Measurements from ENCODE around the gene JCAD. TPM values are rescaled to one million over a fixed set of nuclear protein-coding genes. Genes with fewer than 3 reads are reported as not detected.

JCAD gene
- total and polyA plus RNA-seq, 2 experiments from 2014 or later = 0.78 to 2.1 TPM

DNA sequence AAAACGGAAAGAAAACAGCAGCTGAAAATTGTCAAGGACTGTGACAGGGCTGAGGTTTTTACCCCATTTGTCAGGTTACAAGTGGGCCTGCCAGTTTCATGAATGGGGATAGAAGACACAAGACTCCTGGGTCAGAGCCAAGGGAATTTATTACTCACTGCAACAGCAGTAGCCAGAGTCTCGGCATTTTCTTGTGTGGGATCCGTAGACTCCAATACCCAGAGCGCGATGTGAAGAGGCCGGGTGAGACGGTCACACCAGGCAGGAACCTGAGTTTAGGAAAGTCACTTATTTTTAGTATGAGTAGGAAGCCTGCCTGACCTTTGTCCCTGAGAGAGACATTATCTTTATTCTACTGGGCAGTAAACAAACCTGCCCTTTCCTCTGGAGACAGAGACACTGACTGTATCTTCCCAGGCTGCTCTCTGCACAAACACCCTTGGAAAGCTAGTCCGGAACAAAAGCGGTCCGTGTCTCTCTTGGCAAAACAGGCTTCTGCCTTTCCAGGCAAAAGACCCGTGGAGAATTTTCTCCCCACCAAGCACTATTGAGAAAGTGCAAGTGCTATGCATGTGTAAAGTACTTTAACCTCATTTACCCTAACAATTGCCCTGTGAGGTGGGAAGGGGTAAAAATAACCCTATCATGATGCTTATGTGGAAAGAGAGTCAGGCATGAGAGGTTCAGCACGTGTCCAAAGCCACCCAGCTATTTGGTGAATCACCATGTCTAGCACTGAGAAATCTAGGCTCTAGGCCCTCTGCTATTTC, 58.4 kb downstream of the JCAD start:
- no peaks in the 10 kb centered on the region for H3K36me3 Mint-ChIP-seq (ENCODE audit: low read depth)
- H3K27me3 Mint-ChIP-seq (ENCODE audit: insufficient read depth, low read depth, poor library complexity) = peaks cover 1% of the 10 kb centered on the region
- Histone ChIP-seq H3K4me3 (no peak overlapping the region), H3K27ac (ENCODE audit: low read depth) (no peak overlapping the region), H3K79me2 (replicated peaks; ENCODE audit: insufficient read depth) (no peaks in the 10 kb centered on the region), H3K4me2 (no peak overlapping the region), H4K20me1 (replicated peaks; ENCODE audit: insufficient read depth) (no peaks in the 10 kb centered on the region), H3K27me3 (ENCODE audit: insufficient read depth) (no peaks in the 10 kb centered on the region), H3K4me1 (ENCODE audit: insufficient read depth) (no peaks in the 10 kb centered on the region), H3K9me2 (ENCODE audit: insufficient read depth) (no peaks in the 10 kb centered on the region), H2AFZ (0 out of 2 replicates have a peak overlapping the region, but pooled peaks have one; percentile 10), H3K36me3 (ENCODE audit: insufficient read depth) (no peaks in the 10 kb centered on the region), H3F3A (replicated peaks; ENCODE audit: low read depth) (no peaks in the 10 kb centered on the region)
- no peak overlapping the region for H3K4me3 Mint-ChIP-seq
- no peak for TF ChIP-seq CREB1 (CRISPR knock-in tag; IDR thresholded peaks at IDR 0.05; ENCODE audit: low read depth)
- TF ChIP-seq, protein P1, sequence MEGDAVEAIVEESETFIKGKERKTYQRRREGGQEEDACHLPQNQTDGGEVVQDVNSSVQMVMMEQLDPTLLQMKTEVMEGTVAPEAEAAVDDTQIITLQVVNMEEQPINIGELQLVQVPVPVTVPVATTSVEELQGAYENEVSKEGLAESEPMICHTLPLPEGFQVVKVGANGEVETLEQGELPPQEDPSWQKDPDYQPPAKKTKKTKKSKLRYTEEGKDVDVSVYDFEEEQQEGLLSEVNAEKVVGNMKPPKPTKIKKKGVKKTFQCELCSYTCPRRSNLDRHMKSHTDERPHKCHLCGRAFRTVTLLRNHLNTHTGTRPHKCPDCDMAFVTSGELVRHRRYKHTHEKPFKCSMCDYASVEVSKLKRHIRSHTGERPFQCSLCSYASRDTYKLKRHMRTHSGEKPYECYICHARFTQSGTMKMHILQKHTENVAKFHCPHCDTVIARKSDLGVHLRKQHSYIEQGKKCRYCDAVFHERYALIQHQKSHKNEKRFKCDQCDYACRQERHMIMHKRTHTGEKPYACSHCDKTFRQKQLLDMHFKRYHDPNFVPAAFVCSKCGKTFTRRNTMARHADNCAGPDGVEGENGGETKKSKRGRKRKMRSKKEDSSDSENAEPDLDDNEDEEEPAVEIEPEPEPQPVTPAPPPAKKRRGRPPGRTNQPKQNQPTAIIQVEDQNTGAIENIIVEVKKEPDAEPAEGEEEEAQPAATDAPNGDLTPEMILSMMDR (conservative IDR thresholded peaks at IDR 0.05; ENCODE audit: low read depth in 2 of 2) = no peak
- no peak for TF ChIP-seq NANOG (IDR thresholded peaks at IDR 0.05; ENCODE audit: borderline replicate concordance)
- TF ChIP-seq POLR2AphosphoS5 (IDR thresholded peaks at IDR 0.05; ENCODE audit: low read depth) = no peak
- TF ChIP-seq, protein P2, sequence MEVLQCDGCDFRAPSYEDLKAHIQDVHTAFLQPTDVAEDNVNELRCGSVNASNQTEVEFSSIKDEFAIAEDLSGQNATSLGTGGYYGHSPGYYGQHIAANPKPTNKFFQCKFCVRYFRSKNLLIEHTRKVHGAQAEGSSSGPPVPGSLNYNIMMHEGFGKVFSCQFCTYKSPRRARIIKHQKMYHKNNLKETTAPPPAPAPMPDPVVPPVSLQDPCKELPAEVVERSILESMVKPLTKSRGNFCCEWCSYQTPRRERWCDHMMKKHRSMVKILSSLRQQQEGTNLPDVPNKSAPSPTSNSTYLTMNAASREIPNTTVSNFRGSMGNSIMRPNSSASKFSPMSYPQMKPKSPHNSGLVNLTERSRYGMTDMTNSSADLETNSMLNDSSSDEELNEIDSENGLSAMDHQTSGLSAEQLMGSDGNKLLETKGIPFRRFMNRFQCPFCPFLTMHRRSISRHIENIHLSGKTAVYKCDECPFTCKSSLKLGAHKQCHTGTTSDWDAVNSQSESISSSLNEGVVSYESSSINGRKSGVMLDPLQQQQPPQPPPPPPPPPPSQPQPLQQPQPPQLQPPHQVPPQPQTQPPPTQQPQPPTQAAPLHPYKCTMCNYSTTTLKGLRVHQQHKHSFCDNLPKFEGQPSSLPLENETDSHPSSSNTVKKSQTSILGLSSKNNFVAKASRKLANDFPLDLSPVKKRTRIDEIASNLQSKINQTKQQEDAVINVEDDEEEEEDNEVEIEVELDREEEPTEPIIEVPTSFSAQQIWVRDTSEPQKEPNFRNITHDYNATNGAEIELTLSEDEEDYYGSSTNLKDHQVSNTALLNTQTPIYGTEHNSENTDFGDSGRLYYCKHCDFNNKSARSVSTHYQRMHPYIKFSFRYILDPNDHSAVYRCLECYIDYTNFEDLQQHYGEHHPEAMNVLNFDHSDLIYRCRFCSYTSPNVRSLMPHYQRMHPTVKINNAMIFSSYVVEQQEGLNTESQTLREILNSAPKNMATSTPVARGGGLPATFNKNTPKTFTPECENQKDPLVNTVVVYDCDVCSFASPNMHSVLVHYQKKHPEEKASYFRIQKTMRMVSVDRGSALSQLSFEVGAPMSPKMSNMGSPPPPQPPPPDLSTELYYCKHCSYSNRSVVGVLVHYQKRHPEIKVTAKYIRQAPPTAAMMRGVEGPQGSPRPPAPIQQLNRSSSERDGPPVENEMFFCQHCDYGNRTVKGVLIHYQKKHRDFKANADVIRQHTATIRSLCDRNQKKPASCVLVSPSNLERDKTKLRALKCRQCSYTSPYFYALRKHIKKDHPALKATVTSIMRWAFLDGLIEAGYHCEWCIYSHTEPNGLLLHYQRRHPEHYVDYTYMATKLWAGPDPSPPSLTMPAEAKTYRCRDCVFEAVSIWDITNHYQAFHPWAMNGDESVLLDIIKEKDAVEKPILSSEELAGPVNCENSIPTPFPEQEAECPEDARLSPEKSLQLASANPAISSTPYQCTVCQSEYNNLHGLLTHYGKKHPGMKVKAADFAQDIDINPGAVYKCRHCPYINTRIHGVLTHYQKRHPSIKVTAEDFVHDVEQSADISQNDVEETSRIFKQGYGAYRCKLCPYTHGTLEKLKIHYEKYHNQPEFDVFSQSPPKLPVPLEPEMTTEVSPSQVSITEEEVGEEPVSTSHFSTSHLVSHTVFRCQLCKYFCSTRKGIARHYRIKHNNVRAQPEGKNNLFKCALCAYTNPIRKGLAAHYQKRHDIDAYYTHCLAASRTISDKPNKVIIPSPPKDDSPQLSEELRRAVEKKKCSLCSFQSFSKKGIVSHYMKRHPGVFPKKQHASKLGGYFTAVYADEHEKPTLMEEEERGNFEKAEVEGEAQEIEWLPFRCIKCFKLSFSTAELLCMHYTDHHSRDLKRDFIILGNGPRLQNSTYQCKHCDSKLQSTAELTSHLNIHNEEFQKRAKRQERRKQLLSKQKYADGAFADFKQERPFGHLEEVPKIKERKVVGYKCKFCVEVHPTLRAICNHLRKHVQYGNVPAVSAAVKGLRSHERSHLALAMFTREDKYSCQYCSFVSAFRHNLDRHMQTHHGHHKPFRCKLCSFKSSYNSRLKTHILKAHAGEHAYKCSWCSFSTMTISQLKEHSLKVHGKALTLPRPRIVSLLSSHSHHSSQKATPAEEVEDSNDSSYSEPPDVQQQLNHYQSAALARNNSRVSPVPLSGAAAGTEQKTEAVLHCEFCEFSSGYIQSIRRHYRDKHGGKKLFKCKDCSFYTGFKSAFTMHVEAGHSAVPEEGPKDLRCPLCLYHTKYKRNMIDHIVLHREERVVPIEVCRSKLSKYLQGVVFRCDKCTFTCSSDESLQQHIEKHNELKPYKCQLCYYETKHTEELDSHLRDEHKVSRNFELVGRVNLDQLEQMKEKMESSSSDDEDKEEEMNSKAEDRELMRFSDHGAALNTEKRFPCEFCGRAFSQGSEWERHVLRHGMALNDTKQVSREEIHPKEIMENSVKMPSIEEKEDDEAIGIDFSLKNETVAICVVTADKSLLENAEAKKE (CRISPR knock-in tag; IDR thresholded peaks at IDR 0.05) = no peak
- TF ChIP-seq EZH2phosphoT487 (IDR thresholded peaks at IDR 0.05; ENCODE audit: unreplicated experiment) = no peak
- no peak for TF ChIP-seq ZNF114 (CRISPR knock-in tag; IDR thresholded peaks at IDR 0.05)
- TF ChIP-seq STAT1 (IDR thresholded peaks at IDR 0.05; ENCODE audit: unreplicated experiment) = no peak
- no peak for TF ChIP-seq ZNF331 (CRISPR knock-in tag; IDR thresholded peaks at IDR 0.05; ENCODE audit: low read depth)
- TF ChIP-seq, protein P3, sequence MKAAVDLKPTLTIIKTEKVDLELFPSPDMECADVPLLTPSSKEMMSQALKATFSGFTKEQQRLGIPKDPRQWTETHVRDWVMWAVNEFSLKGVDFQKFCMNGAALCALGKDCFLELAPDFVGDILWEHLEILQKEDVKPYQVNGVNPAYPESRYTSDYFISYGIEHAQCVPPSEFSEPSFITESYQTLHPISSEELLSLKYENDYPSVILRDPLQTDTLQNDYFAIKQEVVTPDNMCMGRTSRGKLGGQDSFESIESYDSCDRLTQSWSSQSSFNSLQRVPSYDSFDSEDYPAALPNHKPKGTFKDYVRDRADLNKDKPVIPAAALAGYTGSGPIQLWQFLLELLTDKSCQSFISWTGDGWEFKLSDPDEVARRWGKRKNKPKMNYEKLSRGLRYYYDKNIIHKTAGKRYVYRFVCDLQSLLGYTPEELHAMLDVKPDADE (IDR thresholded peaks at IDR 0.05) = no peak
- no peak for TF ChIP-seq EZH2 (IDR thresholded peaks at IDR 0.05; ENCODE audit: low read depth, unreplicated experiment)
- no peak for TF ChIP-seq JUNB (IDR thresholded peaks at IDR 0.05; ENCODE audit: unreplicated experiment)
- TF ChIP-seq, protein P4, sequence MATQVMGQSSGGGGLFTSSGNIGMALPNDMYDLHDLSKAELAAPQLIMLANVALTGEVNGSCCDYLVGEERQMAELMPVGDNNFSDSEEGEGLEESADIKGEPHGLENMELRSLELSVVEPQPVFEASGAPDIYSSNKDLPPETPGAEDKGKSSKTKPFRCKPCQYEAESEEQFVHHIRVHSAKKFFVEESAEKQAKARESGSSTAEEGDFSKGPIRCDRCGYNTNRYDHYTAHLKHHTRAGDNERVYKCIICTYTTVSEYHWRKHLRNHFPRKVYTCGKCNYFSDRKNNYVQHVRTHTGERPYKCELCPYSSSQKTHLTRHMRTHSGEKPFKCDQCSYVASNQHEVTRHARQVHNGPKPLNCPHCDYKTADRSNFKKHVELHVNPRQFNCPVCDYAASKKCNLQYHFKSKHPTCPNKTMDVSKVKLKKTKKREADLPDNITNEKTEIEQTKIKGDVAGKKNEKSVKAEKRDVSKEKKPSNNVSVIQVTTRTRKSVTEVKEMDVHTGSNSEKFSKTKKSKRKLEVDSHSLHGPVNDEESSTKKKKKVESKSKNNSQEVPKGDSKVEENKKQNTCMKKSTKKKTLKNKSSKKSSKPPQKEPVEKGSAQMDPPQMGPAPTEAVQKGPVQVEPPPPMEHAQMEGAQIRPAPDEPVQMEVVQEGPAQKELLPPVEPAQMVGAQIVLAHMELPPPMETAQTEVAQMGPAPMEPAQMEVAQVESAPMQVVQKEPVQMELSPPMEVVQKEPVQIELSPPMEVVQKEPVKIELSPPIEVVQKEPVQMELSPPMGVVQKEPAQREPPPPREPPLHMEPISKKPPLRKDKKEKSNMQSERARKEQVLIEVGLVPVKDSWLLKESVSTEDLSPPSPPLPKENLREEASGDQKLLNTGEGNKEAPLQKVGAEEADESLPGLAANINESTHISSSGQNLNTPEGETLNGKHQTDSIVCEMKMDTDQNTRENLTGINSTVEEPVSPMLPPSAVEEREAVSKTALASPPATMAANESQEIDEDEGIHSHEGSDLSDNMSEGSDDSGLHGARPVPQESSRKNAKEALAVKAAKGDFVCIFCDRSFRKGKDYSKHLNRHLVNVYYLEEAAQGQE (IDR thresholded peaks at IDR 0.05; ENCODE audit: unreplicated experiment) = no peak
- no peak for DNase-seq (ENCODE audit: low spot score)
- ATAC-seq = no peak
- H3K9me3 Mint-ChIP-seq = no peaks in the 10 kb centered on the region
- H3K4me1 Mint-ChIP-seq = peaks cover 2% of the 10 kb centered on the region; the same call in 1 of the 3 replicates
- H3K27ac Mint-ChIP-seq = no peak overlapping the region

All from GM23338 (cell line).